ENCODE measurements around the gene NUP133.
"Not testable (repeated sequence)": the region's sequence is repeated elsewhere in the genome, so short reads cannot be mapped to it uniquely, and the experiment has no call there.

The NUP133 gene

GRCh38 chr1:229508823-229509337 is 739 bp upstream of the NUP133 start:
- no peak for DNase-seq

GRCh38 chr1:229507502-229507901 is 639 bp downstream of the NUP133 start:
- no peak for DNase-seq

GRCh38 chr1:229506633-229507032 is 1.5 kb downstream of the NUP133 start:
- no peak for DNase-seq

DNA sequence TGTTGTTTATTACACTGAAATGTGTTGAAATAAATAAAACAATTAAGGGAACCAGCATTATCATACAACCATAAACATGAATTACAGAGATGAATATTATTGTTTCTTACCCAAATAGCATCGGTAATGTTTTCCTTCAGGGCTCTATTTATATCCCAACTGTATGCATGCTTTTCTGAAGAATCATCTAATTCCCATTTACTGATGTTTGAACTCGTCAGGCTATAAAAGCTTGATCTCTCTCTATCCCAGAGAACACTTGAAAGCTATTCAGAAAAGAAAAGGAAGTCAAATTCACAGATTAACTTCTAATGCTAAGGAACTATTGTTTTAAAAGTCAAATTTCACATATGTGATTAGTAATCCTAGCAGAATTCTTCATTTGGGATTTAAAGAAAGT is 12.4 kb downstream of the NUP133 start:
- DNase-seq: no peak

- DNase-seq: no peak
These were observed 21.0 kb downstream of the NUP133 start for GRCh38 chr1:229487181-229487580.

GRCh38 chr1:229485318-229485717 is 22.8 kb downstream of the NUP133 start:
- DNase-seq: no peak

- DNase-seq: no peak
These were observed 25.6 kb downstream of the NUP133 start for GRCh38 chr1:229482511-229482910.

- no peak for DNase-seq
These were observed 27.6 kb downstream of the NUP133 start for GRCh38 chr1:229480495-229480894.

GRCh38 chr1:229479660-229480399 is 28.3 kb downstream of the NUP133 start:
- DNase-seq: no peak

- DNase-seq: no peak
These were observed 29.3 kb downstream of the NUP133 start for GRCh38 chr1:229478852-229479251.

GRCh38 chr1:229475859-229476258 is 32.3 kb downstream of the NUP133 start:
- DNase-seq: not testable (repeated sequence)

DNA sequence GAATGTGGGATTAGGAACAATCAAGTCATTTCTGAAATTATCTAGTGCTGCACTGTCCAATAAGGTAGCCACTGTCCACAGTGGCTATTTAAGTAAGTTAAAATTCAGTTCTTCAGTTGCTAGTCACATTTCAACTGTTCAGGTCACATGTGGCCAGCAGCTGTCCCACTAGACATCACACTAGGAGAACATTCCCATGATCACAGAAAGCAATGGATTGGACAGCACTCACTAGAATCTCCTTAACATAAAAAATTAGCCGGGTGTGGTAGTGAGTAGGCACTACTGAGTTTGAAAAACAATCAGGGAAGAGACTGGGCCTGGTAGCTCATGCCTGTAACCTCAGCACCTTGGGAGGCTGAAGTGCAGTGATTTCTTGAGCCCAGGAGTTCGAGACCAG is 33.6 kb downstream of the NUP133 start:
- no peak for DNase-seq

DNA sequence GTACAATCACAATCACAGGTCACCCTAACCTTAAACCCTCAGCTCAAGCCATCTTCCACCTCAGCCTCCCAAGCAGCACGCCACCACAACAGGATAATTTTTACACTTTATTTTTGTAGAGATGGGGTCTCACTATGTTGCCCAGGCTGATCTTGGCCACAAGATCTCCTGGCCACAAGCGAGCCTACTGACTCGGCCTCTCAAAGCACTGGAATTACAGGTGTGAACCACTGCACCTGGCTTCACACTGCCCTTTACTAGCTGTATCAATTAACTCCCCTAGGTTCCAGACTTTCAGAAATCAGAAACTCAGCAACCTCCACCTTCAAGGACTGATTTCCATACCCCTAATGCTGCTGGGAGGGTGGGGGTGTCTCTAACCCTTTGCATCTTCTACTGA is 37.0 kb downstream of the NUP133 start:
- no peak for DNase-seq

DNA sequence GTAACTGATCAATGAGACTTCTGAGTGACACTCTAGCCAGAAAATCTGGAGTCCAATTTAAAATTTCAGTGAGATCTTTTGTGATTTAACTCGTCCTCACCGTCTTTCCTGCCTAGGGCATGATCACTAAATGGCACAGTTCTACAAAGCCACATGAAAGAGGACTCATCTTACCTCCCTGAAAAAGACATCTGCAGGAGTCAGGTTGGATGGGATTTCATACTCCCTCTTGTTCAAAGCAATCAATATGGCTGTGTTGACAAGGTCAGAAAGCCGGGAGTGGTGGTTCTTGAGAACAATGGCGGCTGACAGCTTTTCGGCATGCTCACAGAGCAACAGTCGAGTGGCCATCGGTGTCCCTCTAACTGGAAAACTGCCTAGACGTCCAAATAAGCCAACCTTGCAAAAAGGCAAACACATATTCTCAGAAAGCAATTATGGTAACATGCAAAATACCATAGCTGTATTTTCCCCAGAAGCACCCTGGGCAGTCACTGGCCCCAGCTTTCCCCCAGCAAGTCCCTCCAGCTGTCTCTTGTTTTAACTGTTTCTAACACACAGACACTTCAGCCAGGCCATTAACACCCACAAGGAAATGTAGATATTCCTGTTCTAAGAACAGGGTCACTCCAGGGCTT is 37.6 kb downstream of the NUP133 start:
- no peak for DNase-seq

DNA sequence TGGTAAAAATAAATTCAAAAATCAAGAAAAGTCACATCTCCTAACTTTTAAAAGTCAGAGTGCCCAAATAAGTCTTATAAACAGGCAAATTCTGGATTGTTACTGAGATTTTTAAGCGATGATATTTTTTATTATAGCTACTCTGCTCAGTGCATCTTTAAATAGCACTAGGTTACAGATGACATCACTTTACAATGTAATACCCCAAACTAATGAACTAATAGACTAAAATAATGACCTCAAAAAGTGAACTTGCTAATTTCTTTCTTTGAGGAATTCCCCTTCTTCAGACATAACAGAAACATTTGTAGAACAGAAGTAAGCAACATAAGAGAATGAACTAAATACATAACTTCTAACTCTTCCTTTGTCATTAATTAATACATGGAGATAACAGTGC is 41.3 kb downstream of the NUP133 start:
- DNase-seq: no peak

DNA sequence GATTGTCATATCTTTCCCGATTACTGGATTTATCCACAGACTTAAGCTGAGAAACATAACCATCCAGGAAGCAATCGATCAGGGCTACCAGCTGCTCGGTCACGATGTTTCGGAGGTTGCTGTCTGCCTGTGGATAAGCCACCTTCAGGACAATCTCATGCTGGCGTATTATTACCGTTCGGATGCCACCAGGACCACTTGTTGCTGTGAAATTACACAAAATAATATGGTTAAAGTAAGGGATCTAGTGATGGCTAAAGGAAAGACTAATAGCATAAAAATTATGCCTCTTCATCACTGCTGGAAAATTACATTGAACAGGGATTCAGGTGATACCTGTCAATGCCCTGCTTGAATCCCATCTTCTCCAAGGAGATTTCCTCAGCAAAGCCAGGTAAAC is 43.5 kb downstream of the NUP133 start:
- no peak for DNase-seq

- DNase-seq: no peak
These were observed 47.0 kb downstream of the NUP133 start for GRCh38 chr1:229461032-229461668.

- DNase-seq: no peak
These were observed 48.3 kb downstream of the NUP133 start for GRCh38 chr1:229459815-229460214.

- no peak for DNase-seq
These were observed 50.7 kb downstream of the NUP133 start for GRCh38 chr1:229457436-229457835.

DNA sequence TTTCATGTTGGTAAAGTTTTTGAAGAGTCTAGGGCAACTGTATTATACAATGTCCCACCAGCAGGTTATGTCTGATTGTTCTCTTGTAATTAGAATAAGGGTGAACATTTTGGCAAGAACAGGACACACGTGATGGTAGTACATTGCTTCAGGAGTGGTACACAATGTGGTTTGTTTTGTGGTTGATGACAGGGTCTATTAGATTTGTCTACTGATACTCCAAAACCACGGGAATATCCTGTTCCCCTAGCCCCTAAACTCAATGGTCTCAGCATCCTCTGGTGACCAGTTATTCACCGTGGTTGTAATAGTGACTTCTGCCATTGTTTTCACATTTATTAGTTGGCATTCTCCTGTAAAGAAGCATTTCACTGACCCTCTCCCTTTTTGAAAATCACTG is 52.1 kb downstream of the NUP133 start:
- no peak for DNase-seq

DNA sequence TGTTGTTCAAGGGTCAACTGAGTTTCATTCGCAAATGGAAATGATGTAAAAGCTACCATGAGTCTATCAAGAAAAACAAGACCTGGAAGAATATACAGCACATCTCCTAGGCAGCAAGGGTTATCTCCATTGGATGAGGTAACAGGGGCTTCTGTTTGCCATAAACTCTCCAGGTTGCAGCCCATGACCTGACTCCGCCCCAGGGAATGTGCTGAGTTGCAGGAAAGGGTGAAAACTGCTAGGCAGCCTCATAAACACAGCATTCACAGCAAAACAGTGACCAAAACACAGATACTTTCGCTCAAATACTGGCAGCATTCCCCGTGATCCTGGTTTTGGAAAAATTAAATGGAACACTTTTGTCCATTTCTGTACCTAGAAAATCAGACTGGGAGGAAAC is 54.1 kb downstream of the NUP133 start:
- DNase-seq: no peak

- DNase-seq: no peak
These were observed 55.0 kb downstream of the NUP133 start for GRCh38 chr1:229452956-229453801.

- no peak for DNase-seq
These were observed 59.3 kb downstream of the NUP133 start for GRCh38 chr1:229448845-229449244.
